Measurements from ENCODE around the gene MAML2. TPM values are rescaled to one million over a fixed set of nuclear protein-coding genes. Genes with fewer than 3 reads are reported as not detected.

MAML2 gene
- total RNA-seq, 1 experiment from 2014 or later = 2.9 TPM

DNA sequence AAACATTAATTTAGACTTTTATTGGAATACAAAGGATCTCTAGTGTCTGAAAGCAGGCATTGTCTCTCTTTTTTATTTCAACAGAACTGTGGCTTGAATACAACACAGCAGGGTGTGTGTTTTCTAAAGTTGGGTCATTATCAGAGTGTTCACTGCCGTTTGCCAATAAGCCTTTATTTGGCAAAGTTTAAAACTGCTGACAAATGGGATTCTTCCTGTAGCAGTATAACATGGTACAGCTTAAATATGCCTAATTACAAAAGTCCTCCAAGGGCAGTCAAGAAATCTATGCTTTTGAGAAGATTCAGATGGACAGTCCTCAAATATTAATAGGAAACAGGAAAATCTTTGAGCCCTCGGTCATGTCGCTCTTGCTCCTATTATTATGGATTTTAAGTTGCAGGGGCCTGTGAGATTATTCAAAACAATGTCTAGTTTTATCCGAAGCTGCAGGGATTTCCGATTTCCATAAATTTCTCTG lies 199.9 kb downstream of the MAML2 start:
- H3K27ac ChIP-seq (ENCODE audit: low read length) = no peak overlapping the region
- DNase-seq (ENCODE audit: low read depth, low spot score) (no peak), ATAC-seq (no peak)
- no peaks in the 10 kb centered on the region for H3K36me3 ChIP-seq (ENCODE audit: control insufficient read depth, insufficient read depth, low read length)
- no peaks in the 10 kb centered on the region for H3K27me3 ChIP-seq (ENCODE audit: control insufficient read depth, insufficient read depth, low read length)
- CTCF ChIA-PET = no interaction called here
- H3K9me3 ChIP-seq (ENCODE audit: control insufficient read depth, insufficient read depth, low read depth, low read length) = no peaks in the 10 kb centered on the region
- intact Hi-C loops (cut with micrococcal nuclease; ENCODE audit: unreplicated experiment) = no loop called here
- no TSS peak for BruUV-seq (replicated peaks)
- TF ChIP-seq TCF7L2 (IDR thresholded peaks at IDR 0.05; ENCODE audit: low read depth, low read length) (no peak), POLR2AphosphoS5 (IDR thresholded peaks at IDR 0.05; ENCODE audit: low read depth, low read length) (no peak), SIN3A (IDR thresholded peaks at IDR 0.05; ENCODE audit: borderline replicate concordance, insufficient read depth, low read depth, low read length) (no peak)
- TF ChIP-seq, protein P1, sequence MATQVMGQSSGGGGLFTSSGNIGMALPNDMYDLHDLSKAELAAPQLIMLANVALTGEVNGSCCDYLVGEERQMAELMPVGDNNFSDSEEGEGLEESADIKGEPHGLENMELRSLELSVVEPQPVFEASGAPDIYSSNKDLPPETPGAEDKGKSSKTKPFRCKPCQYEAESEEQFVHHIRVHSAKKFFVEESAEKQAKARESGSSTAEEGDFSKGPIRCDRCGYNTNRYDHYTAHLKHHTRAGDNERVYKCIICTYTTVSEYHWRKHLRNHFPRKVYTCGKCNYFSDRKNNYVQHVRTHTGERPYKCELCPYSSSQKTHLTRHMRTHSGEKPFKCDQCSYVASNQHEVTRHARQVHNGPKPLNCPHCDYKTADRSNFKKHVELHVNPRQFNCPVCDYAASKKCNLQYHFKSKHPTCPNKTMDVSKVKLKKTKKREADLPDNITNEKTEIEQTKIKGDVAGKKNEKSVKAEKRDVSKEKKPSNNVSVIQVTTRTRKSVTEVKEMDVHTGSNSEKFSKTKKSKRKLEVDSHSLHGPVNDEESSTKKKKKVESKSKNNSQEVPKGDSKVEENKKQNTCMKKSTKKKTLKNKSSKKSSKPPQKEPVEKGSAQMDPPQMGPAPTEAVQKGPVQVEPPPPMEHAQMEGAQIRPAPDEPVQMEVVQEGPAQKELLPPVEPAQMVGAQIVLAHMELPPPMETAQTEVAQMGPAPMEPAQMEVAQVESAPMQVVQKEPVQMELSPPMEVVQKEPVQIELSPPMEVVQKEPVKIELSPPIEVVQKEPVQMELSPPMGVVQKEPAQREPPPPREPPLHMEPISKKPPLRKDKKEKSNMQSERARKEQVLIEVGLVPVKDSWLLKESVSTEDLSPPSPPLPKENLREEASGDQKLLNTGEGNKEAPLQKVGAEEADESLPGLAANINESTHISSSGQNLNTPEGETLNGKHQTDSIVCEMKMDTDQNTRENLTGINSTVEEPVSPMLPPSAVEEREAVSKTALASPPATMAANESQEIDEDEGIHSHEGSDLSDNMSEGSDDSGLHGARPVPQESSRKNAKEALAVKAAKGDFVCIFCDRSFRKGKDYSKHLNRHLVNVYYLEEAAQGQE (IDR thresholded peaks at IDR 0.05; ENCODE audit: insufficient read depth in 1 of 2, low read depth in 2 of 2, low read length in 1 of 2) = no peak
- TF ChIP-seq, protein P2, sequence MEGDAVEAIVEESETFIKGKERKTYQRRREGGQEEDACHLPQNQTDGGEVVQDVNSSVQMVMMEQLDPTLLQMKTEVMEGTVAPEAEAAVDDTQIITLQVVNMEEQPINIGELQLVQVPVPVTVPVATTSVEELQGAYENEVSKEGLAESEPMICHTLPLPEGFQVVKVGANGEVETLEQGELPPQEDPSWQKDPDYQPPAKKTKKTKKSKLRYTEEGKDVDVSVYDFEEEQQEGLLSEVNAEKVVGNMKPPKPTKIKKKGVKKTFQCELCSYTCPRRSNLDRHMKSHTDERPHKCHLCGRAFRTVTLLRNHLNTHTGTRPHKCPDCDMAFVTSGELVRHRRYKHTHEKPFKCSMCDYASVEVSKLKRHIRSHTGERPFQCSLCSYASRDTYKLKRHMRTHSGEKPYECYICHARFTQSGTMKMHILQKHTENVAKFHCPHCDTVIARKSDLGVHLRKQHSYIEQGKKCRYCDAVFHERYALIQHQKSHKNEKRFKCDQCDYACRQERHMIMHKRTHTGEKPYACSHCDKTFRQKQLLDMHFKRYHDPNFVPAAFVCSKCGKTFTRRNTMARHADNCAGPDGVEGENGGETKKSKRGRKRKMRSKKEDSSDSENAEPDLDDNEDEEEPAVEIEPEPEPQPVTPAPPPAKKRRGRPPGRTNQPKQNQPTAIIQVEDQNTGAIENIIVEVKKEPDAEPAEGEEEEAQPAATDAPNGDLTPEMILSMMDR (IDR thresholded peaks at IDR 0.05) = no peak
- POLR2A ChIA-PET = no interaction called here
- 0 out of 2 replicates have a peak, but pooled peaks cover 3% of the 10 kb centered on the region for H3K4me1 ChIP-seq (ENCODE audit: control insufficient read depth, insufficient read depth, low read length)
- H3K4me3 ChIP-seq (ENCODE audit: low read depth in 2 of 2, low read length in 2 of 2) = no peak overlapping the region
- in situ Hi-C loops (cut with HindIII; ENCODE audit: low pct_unique_long_range_greater_than_20kb, low sequenced_read_pairs) = no loop called here

DNA sequence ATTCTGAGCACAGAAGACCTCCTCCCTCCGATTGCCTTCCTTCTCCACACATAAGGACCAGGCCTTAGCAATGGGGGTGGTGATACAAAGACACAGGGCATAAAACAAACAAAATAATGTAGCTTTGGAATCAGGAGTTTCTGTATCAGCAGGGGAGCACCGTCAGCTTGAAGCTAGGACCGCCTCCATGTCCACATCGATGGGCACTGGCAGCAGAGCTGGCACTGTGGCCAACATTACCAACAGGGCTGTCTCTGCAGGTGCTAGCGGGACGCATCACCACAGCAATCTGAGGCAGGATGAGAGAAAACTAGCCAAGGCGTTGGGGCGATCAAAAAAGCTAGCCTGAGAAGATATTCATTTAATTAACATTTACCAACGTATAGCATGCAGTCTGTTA lies 201.4 kb downstream of the MAML2 start:
- in situ Hi-C loops (cut with HindIII; ENCODE audit: low pct_unique_long_range_greater_than_20kb, low sequenced_read_pairs) (no loop called here), intact Hi-C loops (cut with micrococcal nuclease; ENCODE audit: unreplicated experiment) (no loop called here)
- BruUV-seq (replicated peaks) = no TSS peak
- CTCF ChIA-PET = no interaction called here
- TF ChIP-seq SIN3A (IDR thresholded peaks at IDR 0.05; ENCODE audit: borderline replicate concordance, insufficient read depth, low read depth, low read length) (no peak), POLR2AphosphoS5 (IDR thresholded peaks at IDR 0.05; ENCODE audit: low read depth, low read length) (no peak), TCF7L2 (IDR thresholded peaks at IDR 0.05; ENCODE audit: low read depth, low read length) (no peak)
- TF ChIP-seq, protein P2 (IDR thresholded peaks at IDR 0.05) = no peak
- TF ChIP-seq, protein P1 (IDR thresholded peaks at IDR 0.05; ENCODE audit: insufficient read depth in 1 of 2, low read depth in 2 of 2, low read length in 1 of 2) = no peak
- no peak overlapping the region for H3K4me3 ChIP-seq (ENCODE audit: low read depth in 2 of 2, low read length in 2 of 2)
- H3K4me1 ChIP-seq (ENCODE audit: control insufficient read depth, insufficient read depth, low read length) = 0 out of 2 replicates have a peak, but pooled peaks cover 3% of the 10 kb centered on the region
- DNase-seq (ENCODE audit: low read depth, low spot score) (no peak), ATAC-seq (no peak)
- no peak overlapping the region for H3K27ac ChIP-seq (ENCODE audit: low read length)
- H3K36me3 ChIP-seq (ENCODE audit: control insufficient read depth, insufficient read depth, low read length) = no peaks in the 10 kb centered on the region
- no peaks in the 10 kb centered on the region for H3K9me3 ChIP-seq (ENCODE audit: control insufficient read depth, insufficient read depth, low read depth, low read length)
- POLR2A ChIA-PET = interaction anchor here (0.6 kb wide), 1 partner anchor 19 kb away, joined by 8 read pairs; no protein-coding TSS in a partner anchor
- no peaks in the 10 kb centered on the region for H3K27me3 ChIP-seq (ENCODE audit: control insufficient read depth, insufficient read depth, low read length)

Measured in Panc1 (cell line).